GM12873 (cell line): ENCODE results near the gene AGBL4.

Experiments used
- TF ChIP-seq, protein P1 (sequence below): IDR thresholded peaks from 2 replicates; pipeline ENCODE4 v1.5.1; 2012; ENCODE audit warnings: low read depth, mild to moderate bottlenecking, moderate library complexity, low read length, control low read depth; ENCODE audit not compliant: insufficient read depth; ENCODE audit errors: missing control alignments

Gene AGBL4

DNA sequence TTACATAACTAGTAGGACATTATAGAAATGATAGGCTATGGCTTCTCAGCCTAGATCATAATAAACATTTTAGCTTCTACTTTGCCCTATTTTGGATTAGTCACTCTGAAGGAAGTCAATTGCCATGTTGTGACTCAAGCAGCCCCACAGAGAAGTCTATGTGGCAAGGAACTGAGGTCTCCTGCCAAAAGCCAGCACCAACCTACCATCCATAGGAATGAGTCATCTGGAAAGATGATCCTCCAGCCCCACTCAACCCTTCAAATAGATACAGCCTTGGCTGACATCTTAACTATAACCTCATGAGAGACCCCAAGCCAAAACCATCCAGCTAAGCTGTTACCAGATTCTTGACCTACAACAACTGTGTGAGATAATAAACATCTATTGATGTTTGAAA lies 1170.7 kb downstream of the AGBL4 start:
- TF ChIP-seq, protein P1, sequence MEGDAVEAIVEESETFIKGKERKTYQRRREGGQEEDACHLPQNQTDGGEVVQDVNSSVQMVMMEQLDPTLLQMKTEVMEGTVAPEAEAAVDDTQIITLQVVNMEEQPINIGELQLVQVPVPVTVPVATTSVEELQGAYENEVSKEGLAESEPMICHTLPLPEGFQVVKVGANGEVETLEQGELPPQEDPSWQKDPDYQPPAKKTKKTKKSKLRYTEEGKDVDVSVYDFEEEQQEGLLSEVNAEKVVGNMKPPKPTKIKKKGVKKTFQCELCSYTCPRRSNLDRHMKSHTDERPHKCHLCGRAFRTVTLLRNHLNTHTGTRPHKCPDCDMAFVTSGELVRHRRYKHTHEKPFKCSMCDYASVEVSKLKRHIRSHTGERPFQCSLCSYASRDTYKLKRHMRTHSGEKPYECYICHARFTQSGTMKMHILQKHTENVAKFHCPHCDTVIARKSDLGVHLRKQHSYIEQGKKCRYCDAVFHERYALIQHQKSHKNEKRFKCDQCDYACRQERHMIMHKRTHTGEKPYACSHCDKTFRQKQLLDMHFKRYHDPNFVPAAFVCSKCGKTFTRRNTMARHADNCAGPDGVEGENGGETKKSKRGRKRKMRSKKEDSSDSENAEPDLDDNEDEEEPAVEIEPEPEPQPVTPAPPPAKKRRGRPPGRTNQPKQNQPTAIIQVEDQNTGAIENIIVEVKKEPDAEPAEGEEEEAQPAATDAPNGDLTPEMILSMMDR = no peak

DNA sequence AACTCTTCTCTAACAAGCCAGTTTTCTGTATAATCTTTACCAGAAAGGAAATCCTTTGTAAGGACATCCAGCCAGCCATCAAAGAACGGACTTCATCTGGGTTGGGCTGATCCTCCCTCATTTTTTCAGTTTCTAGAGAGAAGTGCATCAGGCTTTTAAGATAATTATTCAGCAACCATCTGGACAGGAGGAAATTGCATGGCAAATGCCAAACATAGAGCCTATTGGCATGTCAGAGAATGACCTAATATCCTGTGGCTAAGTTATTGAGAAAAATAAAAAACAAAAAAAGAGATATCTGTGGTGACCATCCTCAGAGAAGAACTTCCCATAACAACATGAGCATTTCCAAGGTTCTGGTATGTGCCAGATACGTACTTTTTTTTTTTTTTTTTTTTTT lies 1172.1 kb downstream of the AGBL4 start:
- TF ChIP-seq, protein P1 = no peak

DNA sequence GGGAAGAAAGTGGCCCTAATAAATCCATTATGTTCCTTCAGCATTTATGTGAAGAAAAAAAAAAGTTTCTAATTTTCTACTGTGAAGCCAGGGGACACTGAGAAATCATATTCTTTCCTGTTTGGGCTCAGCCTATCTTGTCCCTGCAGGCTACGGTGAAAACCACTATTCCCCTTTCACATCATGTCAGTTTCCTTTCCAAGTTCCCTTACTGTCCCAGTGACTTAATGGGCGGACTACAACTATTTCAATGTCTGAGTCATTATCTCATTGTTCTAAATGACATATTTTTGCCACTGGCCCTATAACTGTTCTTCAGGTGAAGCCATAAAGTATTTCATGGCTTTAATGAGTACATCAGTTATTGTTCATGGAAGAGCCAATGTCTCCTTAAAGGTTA lies 1175.7 kb downstream of the AGBL4 start:
- TF ChIP-seq, protein P1 = no peak

DNA sequence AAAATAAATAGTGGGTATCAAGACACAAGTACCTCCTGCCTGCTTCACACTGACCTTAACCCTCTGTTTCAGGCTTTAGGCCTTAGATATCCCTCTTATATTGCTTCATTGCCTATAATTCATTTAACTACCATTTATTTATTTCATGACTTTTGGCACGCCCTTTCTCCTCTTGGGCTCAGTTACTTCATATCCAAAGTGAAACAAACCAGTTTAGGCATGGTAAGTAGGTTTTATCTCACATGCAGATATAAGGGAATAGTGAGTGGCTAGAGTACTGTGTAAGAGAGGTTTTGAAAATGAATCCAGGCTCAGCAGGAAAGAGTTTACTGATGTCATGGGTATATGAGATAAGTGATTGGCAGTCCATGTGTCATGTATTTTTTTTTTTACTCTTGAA lies 1177.3 kb downstream of the AGBL4 start:
- TF ChIP-seq, protein P1 = no peak

DNA sequence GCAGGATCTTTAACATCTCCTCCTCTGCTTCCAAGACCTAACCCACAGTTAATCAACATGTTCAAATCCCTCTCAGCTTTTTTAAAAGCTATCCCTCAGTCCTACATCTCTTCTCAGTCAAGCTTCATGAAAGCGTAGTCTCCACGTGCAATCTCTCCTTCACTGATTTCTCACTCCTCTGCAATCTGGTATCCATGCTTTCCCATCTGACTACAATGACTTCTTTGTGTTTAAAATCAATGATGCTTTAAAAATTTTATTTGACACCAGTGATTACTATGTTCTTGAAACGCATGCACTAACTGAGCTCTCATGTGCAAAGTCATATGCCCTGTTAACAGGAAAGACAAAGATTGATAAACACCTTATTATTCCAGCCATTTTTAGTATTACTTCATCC lies 1179.6 kb downstream of the AGBL4 start:
- TF ChIP-seq, protein P1 = no peak

DNA sequence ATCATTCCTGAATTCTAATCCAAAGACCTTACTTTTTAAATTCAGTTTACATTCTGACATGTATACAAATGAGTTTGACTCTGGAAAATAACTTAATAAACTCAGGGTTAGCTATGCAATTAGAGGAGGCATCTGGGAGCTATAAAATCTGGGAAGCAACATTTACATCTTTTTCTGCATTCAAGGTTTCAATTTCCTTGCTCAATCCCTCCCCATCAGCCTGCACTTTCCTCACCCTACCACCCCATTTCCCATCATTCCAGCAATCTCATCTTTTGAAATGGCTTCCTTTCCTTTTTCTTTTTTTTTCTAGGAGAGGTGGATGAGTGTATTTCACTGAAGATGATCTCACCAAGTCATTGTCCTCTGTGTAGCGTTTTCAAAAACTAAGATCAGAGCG lies 1181.8 kb downstream of the AGBL4 start:
- TF ChIP-seq, protein P1 = no peak

DNA sequence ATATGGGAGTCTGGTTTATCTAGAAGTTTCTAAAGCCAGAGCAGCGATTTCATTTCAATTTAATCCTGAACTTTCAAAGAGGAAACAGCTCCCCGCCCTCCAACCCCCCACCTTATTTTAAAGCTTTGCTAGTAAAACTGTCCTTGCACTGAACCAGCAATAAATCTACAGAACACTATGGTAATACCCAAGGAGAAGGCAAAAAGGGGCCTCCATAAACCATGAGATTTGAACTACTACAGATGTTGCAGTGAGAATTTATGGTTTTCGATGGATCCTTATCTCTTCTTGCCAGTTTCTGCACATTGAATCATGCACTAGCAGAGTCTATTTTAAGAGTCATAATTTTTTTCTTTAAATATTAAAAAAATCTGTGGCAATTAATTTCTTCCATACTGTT lies 1182.3 kb downstream of the AGBL4 start:
- TF ChIP-seq, protein P1 = no peak
